ENCODE data around the gene MGAT5.

The MGAT5 gene

GRCh38 chr2:134431838-134432434 is 178.1 kb downstream of the MGAT5 start:
- peak; percentile 61 for DNase-seq

GRCh38 chr2:134432435-134432883 is 178.6 kb downstream of the MGAT5 start:
- DNase-seq: no peak

GRCh38 chr2:134433469-134433868 is 179.6 kb downstream of the MGAT5 start:
- DNase-seq: no peak

- DNase-seq: no peak
These were observed 180.1 kb downstream of the MGAT5 start for GRCh38 chr2:134433979-134434378.

GRCh38 chr2:134435505-134435904 is 181.6 kb downstream of the MGAT5 start:
- no peak for DNase-seq

GRCh38 chr2:134435936-134436335 is 182.1 kb downstream of the MGAT5 start:
- DNase-seq: no peak

GRCh38 chr2:134436706-134437105 is 182.8 kb downstream of the MGAT5 start:
- DNase-seq: no peak

GRCh38 chr2:134438371-134438770 is 184.5 kb downstream of the MGAT5 start:
- DNase-seq: no peak

- DNase-seq: no peak
These were observed 186.6 kb downstream of the MGAT5 start for GRCh38 chr2:134440336-134440909.

- no peak for DNase-seq
These were observed 187.4 kb downstream of the MGAT5 start for GRCh38 chr2:134441153-134441863.

GRCh38 chr2:134443814-134444480 is 190.1 kb downstream of the MGAT5 start:
- no peak for DNase-seq

- no peak for DNase-seq
These were observed 191.2 kb downstream of the MGAT5 start for GRCh38 chr2:134445116-134445515.

- DNase-seq: no peak
These were observed 192.1 kb downstream of the MGAT5 start for GRCh38 chr2:134445985-134446382.

- DNase-seq: peak; percentile 50
These were observed 192.6 kb downstream of the MGAT5 start for GRCh38 chr2:134446383-134447017.

GRCh38 chr2:134447669-134448068 is 193.8 kb downstream of the MGAT5 start:
- DNase-seq: no peak

GRCh38 chr2:134448650-134449049 is 194.8 kb downstream of the MGAT5 start:
- DNase-seq: no peak

- no peak for DNase-seq
These were observed 195.3 kb downstream of the MGAT5 start for GRCh38 chr2:134449157-134449556.

GRCh38 chr2:134449751-134450513 is 196.1 kb downstream of the MGAT5 start:
- DNase-seq: no peak

GRCh38 chr2:134451347-134451630 is 197.4 kb downstream of the MGAT5 start:
- DNase-seq: no peak

GRCh38 chr2:134452042-134452733 is 198.3 kb downstream of the MGAT5 start:
- no peak for DNase-seq

GRCh38 chr2:134453476-134453875 is 199.6 kb downstream of the MGAT5 start:
- DNase-seq: no peak

GRCh38 chr2:134453973-134454372 is 200.1 kb downstream of the MGAT5 start:
- DNase-seq: no peak
